Activated naive CD4-positive, alpha-beta T cell treated with anti-CD3 and anti-CD28 coated beads, Interleukin-2, amount 50 U/mL, for 24 hours (primary cell): ENCODE results near the gene NR5A1.

Experiments
- H3K27ac Mint-ChIP-seq: one replicate; pipeline ENCODE4 v1.8.0; 2021; ENCODE audit warnings: mild to moderate bottlenecking, mixed read lengths
- H3K27me3 Mint-ChIP-seq: one replicate; pipeline ENCODE4 v1.8.0; 2021; ENCODE audit warnings: mixed read lengths
- H3K36me3 Mint-ChIP-seq: one replicate; pipeline ENCODE4 v1.8.0; 2021; ENCODE audit warnings: mixed read lengths
- H3K4me1 Mint-ChIP-seq: one replicate; pipeline ENCODE4 v1.8.0; 2021; ENCODE audit warnings: mixed read lengths
- H3K4me3 Mint-ChIP-seq: one replicate; pipeline ENCODE4 v1.8.0; 2021; ENCODE audit warnings: mild to moderate bottlenecking, mixed read lengths
- H3K9me3 Mint-ChIP-seq: one replicate; pipeline ENCODE4 v1.8.0; 2021; ENCODE audit warnings: mixed read lengths

Gene NR5A1

GRCh38 chr9:124482431-124483031 is 24.7 kb downstream of the NR5A1 start:
- peaks cover 2% of the 10 kb centered on the region for H3K27me3 Mint-ChIP-seq
- no peak overlapping the region for H3K4me3 Mint-ChIP-seq
- no peaks in the 10 kb centered on the region for H3K9me3 Mint-ChIP-seq
- no peaks in the 10 kb centered on the region for H3K36me3 Mint-ChIP-seq
- no peak overlapping the region for H3K27ac Mint-ChIP-seq
- H3K4me1 Mint-ChIP-seq: no peaks in the 10 kb centered on the region

DNA sequence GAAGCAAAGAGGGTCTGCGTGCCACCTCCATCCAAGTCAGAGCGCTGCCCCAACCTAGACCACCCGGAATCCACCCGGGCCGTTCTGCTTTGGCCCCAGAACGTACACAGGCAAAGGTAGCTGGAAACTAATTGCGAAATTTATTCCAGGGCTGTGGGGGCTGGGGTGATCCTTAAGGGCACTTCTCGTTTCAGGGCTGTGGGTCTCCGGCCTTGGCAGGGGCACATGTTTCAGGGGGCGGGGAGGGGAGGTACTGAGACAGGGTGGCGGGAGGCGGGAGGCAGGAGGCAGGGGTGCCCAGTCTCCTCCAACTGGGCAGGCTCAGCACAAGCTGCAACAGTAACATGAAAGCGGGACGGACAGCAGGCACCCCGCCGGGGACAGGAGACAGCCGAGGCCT is 26.1 kb downstream of the NR5A1 start:
- Mint-ChIP-seq H3K27ac (no peak overlapping the region), H3K4me1 (no peaks in the 10 kb centered on the region), H3K36me3 (no peaks in the 10 kb centered on the region), H3K4me3 (no peak overlapping the region), H3K9me3 (no peaks in the 10 kb centered on the region), H3K27me3 (peaks cover 5% of the 10 kb centered on the region)

DNA sequence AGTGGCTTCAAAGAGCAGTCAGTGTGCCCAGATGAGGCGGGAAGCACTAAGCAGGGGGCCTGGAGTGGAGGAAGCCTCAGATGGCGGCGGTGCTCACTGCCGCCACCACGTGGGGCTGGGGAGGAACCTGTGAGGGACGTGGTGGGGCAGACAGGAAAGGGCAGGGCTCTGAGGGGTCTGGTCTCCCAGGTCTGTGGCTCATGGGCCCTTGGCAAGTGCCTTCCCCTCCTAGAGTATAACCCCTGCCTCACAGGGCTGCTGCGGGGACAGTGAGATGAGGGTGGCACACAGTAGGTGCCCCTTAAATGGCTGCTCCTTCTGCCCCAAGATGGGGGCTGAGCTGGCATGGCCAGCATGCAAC is 26.6 kb downstream of the NR5A1 start:
- no peak overlapping the region for H3K27ac Mint-ChIP-seq
- no peaks in the 10 kb centered on the region for H3K9me3 Mint-ChIP-seq
- H3K36me3 Mint-ChIP-seq: no peaks in the 10 kb centered on the region
- peaks cover 5% of the 10 kb centered on the region for H3K27me3 Mint-ChIP-seq
- H3K4me3 Mint-ChIP-seq: no peak overlapping the region
- H3K4me1 Mint-ChIP-seq: no peaks in the 10 kb centered on the region

GRCh38 chr9:124479947-124480620 is 27.1 kb downstream of the NR5A1 start:
- Mint-ChIP-seq H3K4me1 (no peaks in the 10 kb centered on the region), H3K4me3 (no peak overlapping the region), H3K9me3 (no peaks in the 10 kb centered on the region), H3K27me3 (peaks cover 5% of the 10 kb centered on the region), H3K27ac (no peak overlapping the region), H3K36me3 (no peaks in the 10 kb centered on the region)

GRCh38 chr9:124479371-124479770 is 27.8 kb downstream of the NR5A1 start:
- Mint-ChIP-seq H3K27ac (no peak overlapping the region), H3K4me1 (no peaks in the 10 kb centered on the region), H3K27me3 (peaks cover 5% of the 10 kb centered on the region), H3K4me3 (no peak overlapping the region), H3K9me3 (no peaks in the 10 kb centered on the region), H3K36me3 (no peaks in the 10 kb centered on the region)

GRCh38 chr9:124478354-124478753 is 28.8 kb downstream of the NR5A1 start:
- Mint-ChIP-seq H3K27me3 (peaks cover 7% of the 10 kb centered on the region), H3K4me1 (no peaks in the 10 kb centered on the region), H3K27ac (no peak overlapping the region), H3K36me3 (no peaks in the 10 kb centered on the region), H3K4me3 (no peak overlapping the region), H3K9me3 (no peaks in the 10 kb centered on the region)

GRCh38 chr9:124477648-124478285 is 29.4 kb downstream of the NR5A1 start:
- no peak overlapping the region for H3K27ac Mint-ChIP-seq
- H3K36me3 Mint-ChIP-seq: no peaks in the 10 kb centered on the region
- no peaks in the 10 kb centered on the region for H3K9me3 Mint-ChIP-seq
- no peak overlapping the region for H3K4me3 Mint-ChIP-seq
- no peaks in the 10 kb centered on the region for H3K4me1 Mint-ChIP-seq
- H3K27me3 Mint-ChIP-seq: peaks cover 7% of the 10 kb centered on the region

GRCh38 chr9:124477211-124477647 is 30.0 kb downstream of the NR5A1 start:
- no peaks in the 10 kb centered on the region for H3K4me1 Mint-ChIP-seq
- H3K27me3 Mint-ChIP-seq: peaks cover 7% of the 10 kb centered on the region
- no peak overlapping the region for H3K27ac Mint-ChIP-seq
- no peaks in the 10 kb centered on the region for H3K9me3 Mint-ChIP-seq
- H3K36me3 Mint-ChIP-seq: no peaks in the 10 kb centered on the region
- H3K4me3 Mint-ChIP-seq: no peak overlapping the region

GRCh38 chr9:124475868-124476690 is 31.1 kb downstream of the NR5A1 start:
- no peak overlapping the region for H3K4me3 Mint-ChIP-seq
- H3K9me3 Mint-ChIP-seq: no peaks in the 10 kb centered on the region
- no peaks in the 10 kb centered on the region for H3K36me3 Mint-ChIP-seq
- H3K27ac Mint-ChIP-seq: no peak overlapping the region
- H3K4me1 Mint-ChIP-seq: no peaks in the 10 kb centered on the region
- H3K27me3 Mint-ChIP-seq: peaks cover 7% of the 10 kb centered on the region

DNA sequence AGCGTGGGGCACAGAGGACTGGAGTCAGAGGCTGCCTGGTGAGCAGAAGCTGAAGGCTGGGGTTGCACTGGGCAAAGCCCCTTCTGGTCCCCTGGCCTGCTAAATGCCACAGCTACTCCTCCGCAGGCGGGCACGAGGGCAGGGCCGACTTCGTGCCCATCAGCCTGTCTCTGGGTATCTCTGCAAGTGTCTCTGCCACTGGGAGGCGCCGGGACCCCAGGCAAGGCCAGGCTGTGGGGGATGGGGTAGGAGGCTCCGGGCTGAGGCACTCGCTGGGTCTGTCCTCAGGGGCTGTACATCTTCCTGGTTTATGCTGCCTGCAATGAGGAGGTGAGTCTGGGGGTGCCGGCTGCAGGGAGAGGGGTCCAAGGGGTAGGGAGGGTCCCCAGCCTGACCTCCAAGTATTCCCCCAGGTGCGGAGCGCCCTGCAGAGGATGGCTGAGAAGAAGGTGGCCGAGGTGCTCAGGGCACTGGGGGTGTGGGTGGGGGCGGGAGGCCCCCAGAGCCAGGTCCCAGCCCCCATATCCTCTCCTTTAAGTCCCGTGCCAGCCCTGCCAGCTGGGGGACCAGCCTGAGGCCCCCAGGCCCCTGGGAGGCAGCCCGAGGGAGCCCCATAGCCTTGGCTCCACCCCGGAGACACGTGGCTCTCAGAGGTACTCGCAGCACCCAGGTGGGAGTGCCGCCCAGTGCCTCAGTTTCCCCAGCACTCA is 31.9 kb downstream of the NR5A1 start:
- Mint-ChIP-seq H3K9me3 (no peaks in the 10 kb centered on the region), H3K27ac (no peak overlapping the region), H3K4me1 (no peaks in the 10 kb centered on the region), H3K4me3 (no peak overlapping the region), H3K36me3 (no peaks in the 10 kb centered on the region), H3K27me3 (peaks cover 7% of the 10 kb centered on the region)

DNA sequence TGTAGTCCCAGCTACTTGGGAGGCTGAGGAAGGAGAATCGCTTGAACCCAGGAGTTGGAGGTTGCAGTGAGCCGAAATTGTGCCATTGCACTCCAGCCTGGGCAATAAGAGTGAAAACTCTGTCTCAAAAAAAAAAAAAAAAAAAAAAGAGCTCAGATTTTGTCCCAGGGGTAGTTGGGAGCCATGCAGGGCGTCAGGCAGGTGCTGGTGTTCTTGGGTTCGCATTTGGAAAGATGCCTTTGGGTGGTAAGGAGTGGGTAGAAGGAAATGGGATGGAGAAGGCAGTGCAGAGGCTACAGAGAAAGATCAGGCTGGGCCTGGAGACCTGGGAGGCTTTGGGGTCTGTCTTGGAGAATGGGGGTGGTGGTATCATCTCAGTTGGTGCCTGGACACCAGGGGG is 33.0 kb downstream of the NR5A1 start:
- H3K4me3 Mint-ChIP-seq: no peak overlapping the region
- H3K4me1 Mint-ChIP-seq: no peaks in the 10 kb centered on the region
- no peaks in the 10 kb centered on the region for H3K36me3 Mint-ChIP-seq
- no peak overlapping the region for H3K27ac Mint-ChIP-seq
- H3K9me3 Mint-ChIP-seq: no peaks in the 10 kb centered on the region
- peaks cover 7% of the 10 kb centered on the region for H3K27me3 Mint-ChIP-seq

GRCh38 chr9:124473310-124473709 is 33.9 kb downstream of the NR5A1 start:
- Mint-ChIP-seq H3K36me3 (no peaks in the 10 kb centered on the region), H3K9me3 (no peaks in the 10 kb centered on the region), H3K4me3 (no peak overlapping the region), H3K27me3 (peaks cover 8% of the 10 kb centered on the region), H3K4me1 (no peaks in the 10 kb centered on the region), H3K27ac (no peak overlapping the region)

DNA sequence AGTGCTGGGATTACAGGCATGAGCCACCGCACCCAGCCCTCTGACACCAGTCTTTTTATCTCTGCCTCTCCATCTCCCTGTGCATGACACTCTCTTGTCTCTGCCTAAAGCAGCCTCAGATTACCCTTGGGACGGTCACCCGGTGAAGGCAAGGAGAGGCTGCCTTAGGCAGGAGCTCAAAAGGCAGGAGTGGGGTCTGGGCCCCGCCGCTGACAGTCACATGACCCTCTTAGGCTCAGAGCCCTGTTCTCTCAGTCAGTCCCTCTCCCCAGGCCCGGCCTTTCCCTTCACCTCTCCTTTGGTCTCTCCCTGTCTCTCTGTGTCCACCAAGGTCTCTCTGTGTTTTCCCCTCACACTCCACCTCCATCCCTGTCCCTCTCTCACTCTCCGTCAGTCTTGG is 34.4 kb downstream of the NR5A1 start:
- no peak overlapping the region for H3K4me3 Mint-ChIP-seq
- no peaks in the 10 kb centered on the region for H3K4me1 Mint-ChIP-seq
- H3K27me3 Mint-ChIP-seq: peaks cover 7% of the 10 kb centered on the region
- H3K27ac Mint-ChIP-seq: no peak overlapping the region
- H3K36me3 Mint-ChIP-seq: no peaks in the 10 kb centered on the region
- no peaks in the 10 kb centered on the region for H3K9me3 Mint-ChIP-seq

GRCh38 chr9:124471761-124472160 is 35.4 kb downstream of the NR5A1 start:
- no peaks in the 10 kb centered on the region for H3K4me1 Mint-ChIP-seq
- no peak overlapping the region for H3K27ac Mint-ChIP-seq
- H3K9me3 Mint-ChIP-seq: no peaks in the 10 kb centered on the region
- H3K36me3 Mint-ChIP-seq: no peaks in the 10 kb centered on the region
- H3K27me3 Mint-ChIP-seq: peaks cover 7% of the 10 kb centered on the region
- H3K4me3 Mint-ChIP-seq: no peak overlapping the region

DNA sequence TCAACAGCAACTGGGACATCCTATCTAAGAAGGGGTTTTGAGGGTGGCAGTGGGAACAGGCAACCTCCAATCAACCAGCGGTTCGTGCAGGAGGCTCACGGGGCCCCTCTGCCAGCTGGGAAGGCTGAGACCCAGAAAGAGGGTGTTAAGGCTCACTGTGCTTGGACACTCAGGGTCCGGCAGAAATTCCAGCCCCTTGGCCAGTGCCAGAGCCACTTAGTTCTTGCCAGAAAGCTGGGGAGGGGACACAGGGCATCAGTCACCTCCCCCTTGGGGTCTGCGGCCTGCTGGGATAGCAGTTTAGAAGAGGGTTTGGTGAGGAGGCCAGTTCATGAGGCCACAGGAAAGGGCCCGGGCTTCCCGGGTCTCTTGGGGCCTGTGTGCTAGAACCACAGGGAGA is 36.5 kb downstream of the NR5A1 start:
- no peaks in the 10 kb centered on the region for H3K9me3 Mint-ChIP-seq
- no peak overlapping the region for H3K27ac Mint-ChIP-seq
- H3K27me3 Mint-ChIP-seq: peaks cover 4% of the 10 kb centered on the region
- no peak overlapping the region for H3K4me3 Mint-ChIP-seq
- no peaks in the 10 kb centered on the region for H3K4me1 Mint-ChIP-seq
- no peaks in the 10 kb centered on the region for H3K36me3 Mint-ChIP-seq
